SJCRH30 (cell line): ENCODE results near the gene DAGLA. TPM values are rescaled to one million over a fixed set of nuclear protein-coding genes. Genes with fewer than 3 reads are reported as not detected.
A peak's percentile ranks its signal among the peaks of the same experiment; 100 is the strongest.

Experiments
- DNase-seq, 2 experiments: peaks; one replicate each; pipeline ENCODE4 v3.0.0-alpha.2; 2015 to 2020
- H3K27ac ChIP-seq: fragments of 250-450 bp; sonication (Bioruptor Pico); 2 replicates; pipeline ENCODE4 v1.5.1; 2020; ENCODE audit warnings: mild to moderate bottlenecking, moderate library complexity
- H3K27me3 ChIP-seq: fragments of 250-450 bp; sonication (Bioruptor Pico); 2 replicates; pipeline ENCODE4 v1.5.1; 2020; ENCODE audit warnings: mild to moderate bottlenecking, moderate library complexity
- H3K36me3 ChIP-seq: fragments of 250-450 bp; sonication (Bioruptor Pico); 2 replicates; pipeline ENCODE4 v1.5.1; 2020; ENCODE audit warnings: mild to moderate bottlenecking, moderate library complexity
- H3K4me1 ChIP-seq: fragments of 250-450 bp; sonication (Bioruptor Pico); 2 replicates; pipeline ENCODE4 v1.5.1; 2020; ENCODE audit warnings: mild to moderate bottlenecking, moderate library complexity
- H3K4me3 ChIP-seq: fragments of 250-450 bp; sonication (Bioruptor Pico); 2 replicates; pipeline ENCODE4 v1.5.1; 2020; ENCODE audit warnings: mild to moderate bottlenecking, moderate library complexity
- H3K9me3 ChIP-seq: fragments of 250-450 bp; sonication (Bioruptor Pico); replicated peaks from 2 replicates; pipeline ENCODE4 v1.5.1; 2020; ENCODE audit warnings: mild to moderate bottlenecking, moderate library complexity
- total RNA-seq: library from RNA; depleted of rRNA; stranded (reverse); fragments of >200 nt; shearing (Covaris generic); gene quantifications from 2 replicates; pipeline ENCODE4 v1.2.3, GENCODE V29; 2014

The DAGLA gene
- total RNA-seq, 1 experiment from 2014 or later = 2.5 TPM

DNA sequence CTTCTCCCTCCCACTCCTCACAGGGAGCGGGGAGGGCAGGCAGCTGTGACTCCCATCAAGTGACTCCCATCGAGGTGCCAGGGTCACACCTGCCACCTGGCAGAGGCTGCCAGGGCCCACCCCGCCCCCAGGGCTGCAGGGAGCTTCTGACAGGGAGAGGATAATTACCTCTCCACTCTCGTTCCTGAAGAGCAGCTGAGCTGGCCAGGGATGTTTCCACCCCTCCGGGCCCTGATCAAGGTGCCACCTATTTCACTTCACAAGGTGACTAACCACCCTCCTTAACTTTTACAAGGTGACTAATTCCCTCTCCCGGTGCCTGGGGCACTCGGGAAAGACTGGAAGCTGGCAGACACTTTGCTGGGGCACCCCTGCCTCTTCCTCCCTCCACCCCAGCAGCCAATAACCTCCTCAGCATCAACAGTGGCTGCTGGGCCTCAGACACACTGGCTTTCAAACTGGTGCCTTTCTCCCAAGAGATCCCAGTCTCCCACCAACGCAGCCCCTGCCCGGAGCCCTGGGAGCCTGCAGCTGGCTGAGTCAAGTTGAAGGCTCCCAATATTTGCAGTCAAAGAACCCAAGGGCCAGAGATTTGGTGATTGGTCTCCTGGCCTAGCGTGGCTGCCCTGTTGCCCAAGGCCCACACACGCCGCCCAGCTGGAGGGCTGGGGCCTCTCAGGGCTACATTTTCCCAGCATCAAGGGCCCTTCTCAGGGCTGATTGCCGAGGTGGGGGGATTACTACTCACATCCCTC lies 50.2 kb downstream of the DAGLA start:
- H3K9me3 ChIP-seq = no peaks in the 10 kb centered on the region
- no peak overlapping the region for H3K4me3 ChIP-seq
- H3K27ac ChIP-seq = no peak overlapping the region
- H3K27me3 ChIP-seq = no peaks in the 10 kb centered on the region
- H3K36me3 ChIP-seq = peaks cover 3% of the 10 kb centered on the region; the same call in 1 of the 2 replicates
- peaks cover 7% of the 10 kb centered on the region for H3K4me1 ChIP-seq
- DNase-seq = no peak

DNA sequence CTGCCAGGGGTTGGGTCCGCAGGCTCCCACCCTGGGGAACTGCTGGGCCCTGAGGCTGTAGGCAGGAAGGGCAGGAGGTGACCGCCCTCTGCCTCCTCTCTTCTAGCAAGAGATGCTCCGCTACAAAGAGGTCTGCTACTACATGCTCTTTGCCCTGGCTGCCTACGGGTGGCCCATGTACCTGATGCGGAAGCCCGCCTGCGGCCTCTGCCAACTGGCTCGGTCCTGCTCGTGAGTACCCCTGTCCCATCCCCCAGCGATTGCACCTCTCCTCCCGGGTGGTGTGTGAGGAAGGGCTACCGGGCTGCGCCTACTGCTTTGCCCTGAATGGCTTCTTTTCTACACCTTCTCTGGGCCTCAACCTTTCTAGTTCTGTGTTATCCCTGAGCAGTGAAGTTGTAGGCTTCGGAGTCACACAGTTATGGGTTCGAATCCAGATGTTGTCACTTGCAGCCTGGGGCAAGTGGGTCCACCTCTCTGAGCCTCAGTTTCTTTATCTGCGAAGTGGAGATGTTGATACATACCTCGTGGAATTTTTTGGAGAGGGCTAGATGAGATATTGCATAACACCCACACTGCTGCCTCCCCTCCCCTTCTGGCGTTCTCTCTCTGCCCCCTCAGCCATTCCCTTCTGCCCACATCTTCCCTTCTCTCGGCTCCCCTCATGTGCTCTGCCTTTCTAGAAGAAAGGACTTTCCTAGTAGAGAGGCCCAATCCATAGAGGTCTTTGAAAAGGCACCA lies 51.2 kb downstream of the DAGLA start:
- DNase-seq = no peak
- Histone ChIP-seq H3K9me3 (no peaks in the 10 kb centered on the region), H3K36me3 (no peaks in the 10 kb centered on the region), H3K27me3 (no peaks in the 10 kb centered on the region), H3K4me1 (peaks cover 7% of the 10 kb centered on the region), H3K27ac (no peak overlapping the region), H3K4me3 (no peak overlapping the region)

DNA sequence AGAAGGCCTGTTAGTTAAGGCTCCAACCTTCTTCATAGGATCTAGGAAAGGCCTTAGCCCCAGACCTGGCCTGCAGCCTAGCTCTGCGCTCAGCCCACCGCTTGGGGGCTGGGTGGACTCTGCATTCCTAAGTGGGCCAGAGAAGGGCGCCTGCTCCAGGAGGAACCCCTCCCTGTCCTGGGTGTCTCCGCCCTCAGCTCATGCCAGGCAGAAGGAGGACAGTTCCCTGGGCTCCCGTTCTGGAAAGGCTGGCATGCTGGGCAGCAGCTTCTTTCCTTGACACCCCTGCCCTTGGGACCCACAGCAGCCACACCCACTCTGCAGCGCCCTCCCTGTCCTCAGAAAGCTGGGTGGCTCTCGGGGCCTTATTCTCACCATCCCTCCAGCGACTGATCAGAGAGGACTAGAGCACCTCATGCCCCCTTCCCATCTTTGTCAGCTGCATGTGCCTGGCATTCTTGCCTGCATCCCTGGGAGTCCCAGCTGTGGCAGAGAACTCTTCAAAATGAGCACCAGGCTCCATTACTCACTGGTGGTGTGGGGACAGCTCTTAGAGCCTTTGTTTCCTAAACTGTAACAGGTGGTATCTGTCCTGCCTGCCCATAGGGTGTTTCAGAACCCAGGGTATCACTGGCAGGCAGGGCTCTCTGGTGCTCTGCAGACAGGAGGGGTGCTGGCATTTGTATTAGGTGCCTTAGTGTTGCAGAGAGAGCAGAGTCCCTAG lies 51.9 kb downstream of the DAGLA start:
- Histone ChIP-seq H3K27me3 (no peaks in the 10 kb centered on the region), H3K9me3 (no peaks in the 10 kb centered on the region), H3K4me3 (no peak overlapping the region), H3K4me1 (peaks cover 7% of the 10 kb centered on the region), H3K36me3 (no peaks in the 10 kb centered on the region), H3K27ac (no peak overlapping the region)
- DNase-seq = no peak

DNA sequence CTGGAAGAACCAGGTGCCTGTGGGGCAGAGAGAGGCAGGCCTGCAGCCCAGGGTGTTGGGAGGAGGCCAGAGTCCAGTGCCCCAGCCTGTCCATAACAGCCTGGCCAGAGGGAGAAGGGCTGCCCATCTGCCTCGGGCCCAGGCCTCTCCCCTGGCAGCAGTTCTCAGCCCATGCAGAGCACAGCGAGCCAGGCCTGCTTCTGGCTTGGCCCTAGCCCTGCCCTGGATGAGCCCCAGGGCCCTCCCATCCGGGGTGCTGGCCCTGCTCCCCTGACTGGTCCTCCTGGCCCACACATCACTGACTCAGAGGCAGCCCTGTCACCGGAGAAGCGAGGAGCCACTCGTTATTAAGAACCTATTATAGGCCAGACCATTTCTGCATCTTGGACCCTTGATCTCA lies 52.5 kb downstream of the DAGLA start:
- H3K27me3 ChIP-seq = no peaks in the 10 kb centered on the region
- no peaks in the 10 kb centered on the region for H3K9me3 ChIP-seq
- H3K4me3 ChIP-seq = no peak overlapping the region
- peaks cover 7% of the 10 kb centered on the region for H3K4me1 ChIP-seq
- peak overlapping the region; percentile 21; the same call in 1 of the 2 replicates for H3K27ac ChIP-seq
- no peaks in the 10 kb centered on the region for H3K36me3 ChIP-seq
- no peak for DNase-seq

DNA sequence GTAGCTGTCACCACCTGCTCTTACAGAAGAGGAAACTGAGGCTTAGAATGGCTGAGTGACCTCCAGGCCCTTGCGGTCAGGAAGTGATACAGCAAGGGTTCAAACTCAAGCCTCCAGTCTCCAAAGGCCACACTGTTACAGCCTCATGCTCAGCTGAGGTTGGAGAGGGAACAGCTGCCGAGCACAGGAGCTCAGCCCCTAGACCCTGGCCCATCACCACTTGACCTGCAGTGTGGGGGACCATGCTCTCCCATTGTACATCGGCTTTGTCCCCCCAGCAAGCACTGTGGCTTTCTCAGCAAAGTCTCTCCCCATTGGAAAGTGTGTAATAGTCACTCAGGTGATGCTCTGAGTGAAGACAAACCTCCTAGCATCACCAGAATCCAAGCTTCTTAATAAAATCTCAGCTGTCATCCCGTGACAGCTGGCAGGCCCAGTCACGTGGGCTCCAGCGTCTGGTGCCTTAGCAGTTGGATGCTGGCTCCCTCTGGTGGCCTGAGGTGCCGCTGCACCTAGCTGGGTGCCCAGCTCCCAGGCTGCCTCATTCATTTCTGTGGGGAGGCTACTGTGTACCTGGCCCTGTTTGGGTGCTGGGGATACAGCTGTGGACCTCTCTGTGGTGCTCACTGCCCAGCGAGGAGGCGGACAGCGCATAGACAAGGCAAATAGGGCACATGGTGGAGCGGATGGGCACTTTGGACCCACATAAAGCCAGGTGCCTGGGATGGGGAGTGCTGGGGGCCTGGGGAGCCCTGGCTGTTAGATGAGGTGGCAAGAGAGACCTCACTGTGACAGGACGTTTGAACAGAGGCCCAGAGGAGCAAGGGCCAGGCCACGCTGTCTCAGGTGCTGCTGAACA lies 53.2 kb downstream of the DAGLA start:
- Histone ChIP-seq H3K4me1 (peaks cover 7% of the 10 kb centered on the region), H3K27me3 (no peaks in the 10 kb centered on the region), H3K36me3 (no peaks in the 10 kb centered on the region), H3K4me3 (no peak overlapping the region), H3K9me3 (no peaks in the 10 kb centered on the region), H3K27ac (peak overlapping the region; percentile 21; the same call in 1 of the 2 replicates)
- peak; percentile 81 to 92 for DNase-seq

DNA sequence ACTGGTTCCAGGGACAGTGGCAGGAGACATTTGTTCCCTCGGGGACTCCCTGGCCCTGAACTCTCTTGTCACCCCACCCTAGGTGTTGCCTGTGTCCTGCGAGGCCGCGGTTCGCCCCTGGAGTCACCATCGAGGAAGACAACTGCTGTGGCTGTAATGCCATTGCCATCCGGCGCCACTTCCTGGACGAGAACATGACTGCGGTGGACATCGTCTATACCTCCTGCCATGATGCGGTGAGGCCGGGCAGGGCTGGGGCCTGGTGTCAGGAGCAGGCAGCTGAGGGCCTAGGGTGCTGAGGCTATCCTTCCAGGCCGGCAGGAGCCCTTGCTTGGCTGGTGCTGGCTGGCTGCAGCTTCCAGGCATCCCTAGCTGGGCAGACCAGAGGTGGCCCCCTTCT lies 54.6 kb downstream of the DAGLA start:
- Histone ChIP-seq H3K4me3 (no peak overlapping the region), H3K9me3 (no peaks in the 10 kb centered on the region), H3K27me3 (no peaks in the 10 kb centered on the region), H3K27ac (no peak overlapping the region), H3K36me3 (no peaks in the 10 kb centered on the region), H3K4me1 (peaks cover 7% of the 10 kb centered on the region)
- no peak for DNase-seq

DNA sequence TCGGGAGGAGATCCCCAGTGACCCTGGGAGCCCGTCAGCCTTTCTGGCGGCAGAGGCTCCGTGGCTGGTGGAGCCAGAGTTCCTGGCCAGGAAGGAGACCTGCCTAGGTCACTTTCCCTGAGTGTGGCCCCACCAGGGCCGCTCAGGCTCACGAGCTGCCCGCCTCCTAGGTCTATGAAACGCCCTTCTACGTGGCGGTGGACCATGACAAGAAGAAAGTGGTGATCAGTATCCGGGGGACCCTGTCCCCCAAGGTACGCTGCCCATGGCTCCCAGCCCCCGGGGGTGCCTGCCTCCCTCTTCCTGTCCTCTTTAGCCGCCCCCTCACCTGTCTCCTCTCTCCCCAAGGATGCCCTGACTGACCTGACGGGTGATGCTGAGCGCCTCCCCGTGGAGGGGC lies 55.2 kb downstream of the DAGLA start:
- H3K36me3 ChIP-seq = no peaks in the 10 kb centered on the region
- peaks cover 7% of the 10 kb centered on the region for H3K4me1 ChIP-seq
- H3K4me3 ChIP-seq = no peak overlapping the region
- no peak for DNase-seq
- no peak overlapping the region for H3K27ac ChIP-seq
- H3K27me3 ChIP-seq = no peaks in the 10 kb centered on the region
- H3K9me3 ChIP-seq = no peaks in the 10 kb centered on the region

DNA sequence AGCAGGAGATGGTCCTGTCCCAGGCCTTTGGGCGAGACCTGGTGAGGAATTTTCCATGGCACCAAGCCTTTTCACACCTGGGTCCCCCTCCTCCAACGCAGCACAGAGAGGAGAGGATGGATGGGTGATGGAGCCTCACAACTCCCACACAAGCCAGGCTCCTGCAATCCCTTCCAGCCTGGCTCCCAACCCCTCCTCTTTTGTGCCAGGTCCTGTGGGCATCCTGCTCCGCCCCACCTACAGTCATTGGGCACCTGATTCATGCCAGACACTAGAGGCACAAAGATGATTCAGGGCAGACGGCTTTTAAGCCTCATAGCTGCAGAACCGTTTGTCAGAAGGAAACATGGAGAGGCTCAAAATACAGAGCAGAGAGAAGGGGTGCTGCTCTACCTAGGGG lies 56.1 kb downstream of the DAGLA start:
- Histone ChIP-seq H3K27me3 (no peaks in the 10 kb centered on the region), H3K9me3 (no peaks in the 10 kb centered on the region), H3K27ac (no peak overlapping the region), H3K36me3 (no peaks in the 10 kb centered on the region), H3K4me1 (peaks cover 7% of the 10 kb centered on the region), H3K4me3 (no peak overlapping the region)
- no peak for DNase-seq

DNA sequence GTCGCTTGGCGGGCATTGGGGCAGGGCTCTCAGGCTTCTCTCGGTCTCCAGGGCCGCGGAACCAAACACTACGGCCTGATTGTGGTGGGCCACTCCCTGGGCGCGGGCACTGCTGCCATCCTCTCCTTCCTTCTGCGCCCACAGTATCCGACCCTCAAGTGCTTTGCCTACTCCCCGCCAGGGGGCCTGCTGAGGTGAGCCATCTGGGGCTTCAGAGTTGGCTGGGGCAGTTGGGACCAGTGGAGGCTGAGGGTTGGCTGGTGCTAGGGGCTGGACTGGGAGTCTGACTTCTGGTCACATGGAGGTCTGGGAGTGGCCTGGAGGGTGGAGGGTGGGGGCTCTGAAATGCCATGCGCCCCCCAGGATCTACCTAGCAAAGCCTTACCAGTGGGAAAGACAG lies 56.9 kb downstream of the DAGLA start:
- no peaks in the 10 kb centered on the region for H3K36me3 ChIP-seq
- H3K27ac ChIP-seq = no peak overlapping the region
- no peak for DNase-seq
- H3K9me3 ChIP-seq = no peaks in the 10 kb centered on the region
- no peaks in the 10 kb centered on the region for H3K27me3 ChIP-seq
- H3K4me3 ChIP-seq = no peak overlapping the region
- H3K4me1 ChIP-seq = peaks cover 10% of the 10 kb centered on the region

DNA sequence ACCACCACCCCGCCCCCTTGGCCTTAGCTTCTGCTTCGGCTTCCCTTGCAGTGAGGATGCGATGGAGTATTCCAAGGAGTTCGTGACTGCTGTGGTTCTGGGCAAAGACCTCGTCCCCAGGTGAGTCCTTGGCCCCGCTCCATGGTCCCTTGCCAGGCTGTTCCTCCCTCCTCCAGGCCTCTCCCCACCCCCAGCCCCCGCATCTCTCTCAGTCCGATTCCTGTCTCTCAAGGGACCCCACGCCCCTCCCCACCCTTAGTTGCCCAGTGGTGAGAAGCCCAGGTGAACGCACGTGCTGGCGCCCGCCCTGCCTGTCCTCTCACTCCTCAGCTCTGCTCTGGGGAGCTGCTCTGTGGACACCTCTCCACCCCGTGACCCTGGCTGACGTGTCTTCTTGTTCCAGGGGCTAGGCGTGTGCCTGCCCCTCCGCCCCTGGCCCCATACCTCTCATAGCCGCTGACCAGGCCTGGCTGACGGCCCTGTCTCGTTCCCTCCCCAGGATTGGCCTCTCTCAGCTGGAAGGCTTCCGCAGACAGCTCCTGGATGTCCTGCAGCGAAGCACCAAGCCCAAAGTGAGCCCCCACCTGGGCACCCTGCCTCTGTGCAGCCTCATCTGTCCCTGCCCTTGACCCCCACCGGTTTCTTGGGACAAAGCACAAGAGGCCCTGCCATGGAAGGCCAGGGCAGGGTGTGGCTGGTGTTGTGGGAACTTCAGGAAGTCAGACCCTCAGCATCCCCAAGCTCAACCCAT lies 57.6 kb downstream of the DAGLA start:
- Histone ChIP-seq H3K9me3 (no peaks in the 10 kb centered on the region), H3K36me3 (no peaks in the 10 kb centered on the region), H3K4me1 (peaks cover 12% of the 10 kb centered on the region), H3K4me3 (no peak overlapping the region), H3K27me3 (no peaks in the 10 kb centered on the region), H3K27ac (no peak overlapping the region)
- DNase-seq = no peak

DNA sequence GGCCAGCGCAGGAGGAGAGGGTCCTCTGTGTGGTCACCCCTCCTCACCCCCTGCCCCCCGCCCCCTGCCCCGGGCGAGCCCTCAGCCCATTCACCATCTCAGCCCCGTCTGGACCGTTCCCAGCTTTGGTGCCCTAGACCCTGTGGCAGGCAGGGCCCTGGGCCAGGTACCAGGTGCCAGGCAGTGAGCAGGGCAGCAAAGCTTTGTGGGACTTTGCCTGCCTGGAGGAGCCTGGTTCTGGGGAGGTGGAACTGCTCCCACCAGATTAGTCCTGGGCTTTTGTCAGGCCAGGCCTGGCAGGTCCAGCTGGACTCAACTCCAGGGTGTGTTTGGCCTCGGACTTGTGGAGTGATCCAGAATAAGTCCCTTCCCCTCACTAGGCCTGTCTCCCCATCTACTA lies 58.6 kb downstream of the DAGLA start:
- Histone ChIP-seq H3K27ac (no peak overlapping the region), H3K36me3 (no peaks in the 10 kb centered on the region), H3K4me1 (peaks cover 7% of the 10 kb centered on the region; the same call in 1 of the 2 replicates), H3K27me3 (no peaks in the 10 kb centered on the region), H3K4me3 (no peak overlapping the region), H3K9me3 (no peaks in the 10 kb centered on the region)
- no peak for DNase-seq

DNA sequence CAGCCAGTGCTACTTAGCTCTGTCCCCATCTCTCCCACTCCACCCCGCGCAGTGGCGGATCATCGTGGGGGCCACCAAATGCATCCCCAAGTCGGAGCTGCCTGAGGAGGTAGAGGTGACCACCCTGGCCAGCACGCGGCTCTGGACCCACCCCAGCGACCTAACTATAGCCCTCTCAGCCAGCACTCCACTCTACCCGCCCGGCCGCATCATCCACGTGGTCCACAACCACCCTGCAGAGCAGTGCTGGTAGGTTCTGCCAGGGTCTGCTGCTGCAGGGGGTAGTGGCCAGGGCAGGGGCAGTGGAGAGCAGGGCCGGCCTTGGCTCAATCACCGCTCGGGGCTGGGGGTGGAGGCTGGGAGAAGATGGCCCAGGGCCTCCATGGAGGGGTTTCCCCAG lies 59.2 kb downstream of the DAGLA start:
- Histone ChIP-seq H3K27me3 (no peaks in the 10 kb centered on the region), H3K4me3 (no peak overlapping the region), H3K36me3 (no peaks in the 10 kb centered on the region), H3K9me3 (no peaks in the 10 kb centered on the region), H3K27ac (no peak overlapping the region), H3K4me1 (peaks cover 7% of the 10 kb centered on the region; the same call in 1 of the 2 replicates)
- no peak for DNase-seq

DNA sequence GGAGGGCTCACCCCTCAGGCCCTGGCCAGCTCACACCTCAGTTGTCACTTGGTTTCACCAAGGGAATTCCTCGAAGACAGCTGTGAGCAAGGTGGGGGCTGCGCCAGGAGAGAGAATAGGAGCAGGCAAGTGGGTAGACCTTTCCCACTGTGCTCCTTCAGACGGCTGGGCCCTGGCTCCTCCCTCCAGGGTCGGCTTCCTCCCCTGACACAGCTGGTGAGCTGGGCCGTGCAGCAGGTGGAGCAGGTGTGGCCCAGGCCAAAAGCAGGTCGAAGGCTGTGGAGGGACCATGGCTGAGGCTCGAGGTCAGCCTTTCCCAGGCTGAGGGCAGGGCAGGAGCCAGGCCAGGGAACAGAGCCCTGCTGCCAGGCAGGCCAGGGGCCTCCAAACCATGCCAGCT lies 59.8 kb downstream of the DAGLA start:
- Histone ChIP-seq H3K27ac (no peak overlapping the region), H3K4me3 (no peak overlapping the region), H3K36me3 (no peaks in the 10 kb centered on the region), H3K27me3 (no peaks in the 10 kb centered on the region), H3K4me1 (peaks cover 7% of the 10 kb centered on the region; the same call in 1 of the 2 replicates), H3K9me3 (no peaks in the 10 kb centered on the region)
- no peak for DNase-seq

DNA sequence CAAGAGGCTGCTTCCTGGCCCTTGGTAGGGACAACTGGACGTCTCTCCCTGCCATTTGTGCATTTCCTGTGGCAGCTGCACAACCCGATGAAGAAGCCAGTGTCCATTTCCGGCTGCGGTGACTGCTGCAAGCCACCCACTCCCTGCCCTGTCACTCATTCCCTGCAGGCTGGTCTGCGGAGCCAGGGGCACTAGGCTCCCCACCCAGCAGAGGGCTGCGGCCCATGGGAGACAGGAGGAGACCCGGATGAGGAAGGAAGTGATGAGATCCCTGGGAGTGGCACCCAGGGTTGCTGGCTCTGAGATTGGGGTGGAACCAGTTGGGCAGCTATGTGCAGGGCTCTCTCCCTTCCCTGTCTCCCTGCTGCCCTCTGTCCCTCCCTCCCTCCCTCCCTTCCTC lies 62.2 kb downstream of the DAGLA start:
- peak; percentile 37 to 45 for DNase-seq
- Histone ChIP-seq H3K27ac (peak overlapping the region; percentile 48), H3K36me3 (no peaks in the 10 kb centered on the region), H3K4me3 (no peak overlapping the region), H3K27me3 (no peaks in the 10 kb centered on the region), H3K4me1 (peaks cover 7% of the 10 kb centered on the region; the same call in 1 of the 2 replicates), H3K9me3 (no peaks in the 10 kb centered on the region)
